ENCODE data around the gene AVPI1. TPM values are rescaled to one million over a fixed set of nuclear protein-coding genes. Genes with fewer than 3 reads are reported as not detected.

The AVPI1 gene
- total RNA-seq (1 to 10 TPM; 3.7 to 6.2 (median 4.6) TPM), polyA plus RNA-seq (1 to 10 TPM; 4.1 to 9.1 TPM)

GRCh38 chr10:97686962-97687784 is at the start of gene AVPI1:
TSS of gene AVPI1 (minus strand) at chr10:97687241. CDS start at chr10:97679905, 7,336 bp downstream.
- no peaks in the 10 kb centered on the region for H3K9me3 ChIP-seq
- peaks cover 15 to 43% (median 19%) of the 10 kb centered on the region in 3 donors for H3K4me1 ChIP-seq
- WGBS, 2 donors = 0 to 1% methylated on average over 72 to 78 of the region's 78 CpGs
- H3K4me3 ChIP-seq = peak within 1 kb of the TSS; percentile 39 to 71 (median 52)
- H3K27me3 ChIP-seq = no peaks in the 10 kb centered on the region
- FAIRE-seq (no peak), DNase-seq (peak; percentile 97 to 99 (median 98)), ATAC-seq (peak; percentile 88 to 94 (median 92))
- peak within 1 kb of the TSS; percentile 69 to 87 (median 82) for H3K27ac ChIP-seq
- intact Hi-C loops (cut with DNase I) = loop anchor here in 1 of 3 donors (10.0 kb wide), 1 partner anchor 48 kb away; the partner anchor contains the start of gene ZFYVE27
- no peak for TF ChIP-seq CTCF (IDR thresholded peaks at IDR 0.05)
- no peaks in the 10 kb centered on the region for H3K36me3 ChIP-seq

GRCh38 chr10:97736403-97736901 is 49.4 kb upstream of the AVPI1 start:
- intact Hi-C loops (cut with DNase I) = loop anchor here in 1 of 3 donors (10.0 kb wide), 1 partner anchor 52 kb away; the partner anchor contains the start of gene AVPI1
- Histone ChIP-seq H3K27ac (peak overlapping the region; percentile 82 to 92 (median 88)), H3K4me3 (peak overlapping the region in 3 of 4 donors; percentile 89 to 99 (median 90)), H3K36me3 (no peaks in the 10 kb centered on the region), H3K4me1 (peaks cover 0 to 15% (median 6%) of the 10 kb centered on the region in 3 donors), H3K9me3 (no peaks in the 10 kb centered on the region), H3K27me3 (no peaks in the 10 kb centered on the region)
- WGBS, 2 donors = 67 to 69% methylated on average over 13 of the region's 13 CpGs
- ATAC-seq = peak; percentile 7 to 27 (median 8)
- DNase-seq = no peak
- no peak for TF ChIP-seq CTCF (IDR thresholded peaks at IDR 0.05)
- no peak for FAIRE-seq

GRCh38 chr10:97734021-97734420 is 47.0 kb upstream of the AVPI1 start:
- intact Hi-C loops (cut with DNase I) = loop anchor here in 2 of 3 donors (5.0 to 10.0 kb wide), 2 partner anchors 49 to 57 kb away; partner anchors contain the start of gene AVPI1 (in 1 of the 2)
- DNase-seq (peak in 2 of 6 donors; percentile 5 to 17), FAIRE-seq (no peak), ATAC-seq (no peak)
- Histone ChIP-seq H3K27me3 (no peaks in the 10 kb centered on the region), H3K9me3 (no peaks in the 10 kb centered on the region), H3K27ac (no peak overlapping the region), H3K4me1 (peaks cover 0 to 15% (median 6%) of the 10 kb centered on the region in 3 donors), H3K4me3 (no peak overlapping the region), H3K36me3 (no peaks in the 10 kb centered on the region)
- WGBS, 2 donors = 74 to 75% methylated on average over 6 of the region's 6 CpGs
- no peak for TF ChIP-seq CTCF (IDR thresholded peaks at IDR 0.05)

- intact Hi-C loops (cut with DNase I) = loop anchor here in 2 of 3 donors (5.0 to 10.0 kb wide), 2 partner anchors 48 to 56 kb away; partner anchors contain the start of gene AVPI1 (in 1 of the 2)
Measured at GRCh38 chr10:97733256-97733655, 46.2 kb upstream of the AVPI1 start.

More at GRCh38 chr10:97733256-97733655, 46.2 kb upstream of the AVPI1 start:
- Histone ChIP-seq H3K27me3 (no peaks in the 10 kb centered on the region), H3K36me3 (no peaks in the 10 kb centered on the region), H3K4me1 (peaks cover 0 to 9% (median 6%) of the 10 kb centered on the region in 3 donors), H3K27ac (no peak overlapping the region), H3K9me3 (no peaks in the 10 kb centered on the region), H3K4me3 (no peak overlapping the region)
- 67 to 72% methylated on average over 5 of the region's 5 CpGs for WGBS, 2 donors
- DNase-seq = no peak
- TF ChIP-seq CTCF (IDR thresholded peaks at IDR 0.05) = no peak
- FAIRE-seq = no peak
- ATAC-seq = no peak

All from pancreas (tissue), 10 donors.